HG02852 (cell line): Measurements from ENCODE around the gene CCDC86.

Experiments
- ATAC-seq: cut with Tn5 transposase; IDR thresholded peaks from one replicate; pipeline ENCODE4 v1.9.1; 2021; ENCODE audit warnings: mild to moderate bottlenecking, moderate library complexity; ENCODE audit not compliant: unreplicated experiment

CCDC86 gene

GRCh38 chr11:60867871-60868681 lies 26.2 kb downstream of the CCDC86 start:
- no peak for ATAC-seq

GRCh38 chr11:60868682-60869450 lies 27.0 kb downstream of the CCDC86 start:
- ATAC-seq = no peak

- ATAC-seq = no peak
Measured at GRCh38 chr11:60869451-60869825, 27.5 kb downstream of the CCDC86 start.

- ATAC-seq = no peak
Measured at GRCh38 chr11:60870276-60870675, 28.4 kb downstream of the CCDC86 start.

GRCh38 chr11:60870733-60871377 lies 28.9 kb downstream of the CCDC86 start:
- ATAC-seq = no peak

- no peak for ATAC-seq
Measured at GRCh38 chr11:60871378-60872061, 29.6 kb downstream of the CCDC86 start.

GRCh38 chr11:60872124-60872960 lies 30.4 kb downstream of the CCDC86 start:
- ATAC-seq = no peak

- no peak for ATAC-seq
Measured at GRCh38 chr11:60872961-60873524, 31.1 kb downstream of the CCDC86 start.

- ATAC-seq = no peak
Measured at GRCh38 chr11:60873533-60873932, 31.6 kb downstream of the CCDC86 start.

- no peak for ATAC-seq
Measured at GRCh38 chr11:60874421-60875365, 32.8 kb downstream of the CCDC86 start.

- no peak for ATAC-seq
Measured at GRCh38 chr11:60875366-60876167, 33.7 kb downstream of the CCDC86 start.

- no peak for ATAC-seq
Measured at GRCh38 chr11:60876168-60876485, 34.2 kb downstream of the CCDC86 start.

GRCh38 chr11:60878245-60879101 lies 36.6 kb downstream of the CCDC86 start:
- ATAC-seq = no peak

GRCh38 chr11:60879104-60879503 lies 37.2 kb downstream of the CCDC86 start:
- ATAC-seq = no peak

- ATAC-seq = no peak
Measured at GRCh38 chr11:60879971-60880588, 38.2 kb downstream of the CCDC86 start.

GRCh38 chr11:60880643-60881282 lies 38.9 kb downstream of the CCDC86 start:
- ATAC-seq = no peak
